AG09319 (cell line): ENCODE measurements around the gene RAE1.

Experiments
- DNase-seq: peaks from one replicate; pipeline ENCODE4 v3.0.0-alpha.2; 2010; ENCODE audit warnings: low read depth; ENCODE audit errors: extremely low read depth
- TF ChIP-seq, protein P1 (sequence below): IDR thresholded peaks from 2 replicates; pipeline ENCODE4 v1.5.1; 2011; ENCODE audit warnings: low read depth, mild to moderate bottlenecking, inconsistent platforms, low read length, moderate library complexity

RAE1 gene

DNA sequence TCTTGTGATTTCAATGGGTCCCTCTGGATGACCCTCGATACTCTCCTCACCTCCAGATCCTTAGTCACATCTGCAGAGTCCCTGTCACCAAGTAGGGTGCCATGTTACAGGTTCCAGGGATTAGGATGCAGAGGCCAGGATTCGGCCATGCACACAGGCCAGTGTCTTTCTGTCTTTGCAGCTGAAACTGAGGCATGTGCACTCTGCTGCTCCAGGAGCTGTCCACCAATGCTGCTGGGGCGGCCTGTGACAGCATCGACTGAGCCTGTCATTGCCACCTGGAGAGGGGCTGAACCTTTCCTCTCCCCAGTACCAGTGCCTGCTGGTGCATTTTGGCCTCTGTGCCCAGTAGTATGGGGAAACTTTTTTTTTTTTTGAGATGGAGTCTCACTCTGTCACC, 35.7 kb downstream of the RAE1 start:
- TF ChIP-seq, protein P1, sequence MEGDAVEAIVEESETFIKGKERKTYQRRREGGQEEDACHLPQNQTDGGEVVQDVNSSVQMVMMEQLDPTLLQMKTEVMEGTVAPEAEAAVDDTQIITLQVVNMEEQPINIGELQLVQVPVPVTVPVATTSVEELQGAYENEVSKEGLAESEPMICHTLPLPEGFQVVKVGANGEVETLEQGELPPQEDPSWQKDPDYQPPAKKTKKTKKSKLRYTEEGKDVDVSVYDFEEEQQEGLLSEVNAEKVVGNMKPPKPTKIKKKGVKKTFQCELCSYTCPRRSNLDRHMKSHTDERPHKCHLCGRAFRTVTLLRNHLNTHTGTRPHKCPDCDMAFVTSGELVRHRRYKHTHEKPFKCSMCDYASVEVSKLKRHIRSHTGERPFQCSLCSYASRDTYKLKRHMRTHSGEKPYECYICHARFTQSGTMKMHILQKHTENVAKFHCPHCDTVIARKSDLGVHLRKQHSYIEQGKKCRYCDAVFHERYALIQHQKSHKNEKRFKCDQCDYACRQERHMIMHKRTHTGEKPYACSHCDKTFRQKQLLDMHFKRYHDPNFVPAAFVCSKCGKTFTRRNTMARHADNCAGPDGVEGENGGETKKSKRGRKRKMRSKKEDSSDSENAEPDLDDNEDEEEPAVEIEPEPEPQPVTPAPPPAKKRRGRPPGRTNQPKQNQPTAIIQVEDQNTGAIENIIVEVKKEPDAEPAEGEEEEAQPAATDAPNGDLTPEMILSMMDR = no peak
- no peak for DNase-seq

DNA sequence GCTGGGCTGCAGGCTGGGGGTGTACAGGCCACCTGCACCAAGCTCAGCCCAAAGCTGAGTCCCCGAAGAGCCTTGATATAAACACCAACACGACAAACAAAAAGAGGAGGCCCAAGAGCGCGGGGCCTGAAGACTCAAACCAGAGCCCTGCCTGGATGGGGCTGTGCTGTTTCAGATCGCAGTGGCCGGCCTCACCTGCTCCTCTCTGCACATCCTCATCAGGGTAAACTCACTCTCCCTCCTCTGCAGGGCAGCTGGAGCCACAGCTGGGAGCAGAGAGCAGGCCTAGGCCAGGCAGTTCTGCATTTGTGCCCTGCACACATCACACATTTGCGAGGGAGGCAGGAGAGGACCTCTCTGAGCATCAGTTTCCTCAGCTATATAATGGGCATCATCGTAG, 36.4 kb downstream of the RAE1 start:
- TF ChIP-seq, protein P1 = no peak
- DNase-seq = no peak

DNA sequence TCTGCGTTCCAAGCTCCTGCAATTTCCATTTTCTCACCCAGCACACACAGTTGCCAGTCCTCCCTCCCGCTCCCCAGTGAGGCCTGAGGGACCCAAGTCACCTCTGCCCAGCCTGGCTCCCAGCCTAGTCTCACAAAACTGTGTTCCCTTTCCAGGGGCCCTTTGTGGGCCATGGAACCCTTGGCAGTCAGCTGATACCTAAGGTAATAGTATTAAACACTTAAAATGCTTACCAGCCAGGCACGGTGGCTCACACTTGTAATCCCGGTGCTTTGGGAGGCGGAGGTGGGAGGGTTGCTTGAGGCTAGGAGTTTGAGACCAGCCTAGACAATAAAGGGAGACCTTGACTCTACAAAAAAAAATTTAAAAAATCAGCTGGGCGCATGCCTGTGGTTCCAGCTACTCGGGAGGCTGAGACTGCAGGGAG, 36.9 kb downstream of the RAE1 start:
- TF ChIP-seq, protein P1 = no peak
- no peak for DNase-seq

DNA sequence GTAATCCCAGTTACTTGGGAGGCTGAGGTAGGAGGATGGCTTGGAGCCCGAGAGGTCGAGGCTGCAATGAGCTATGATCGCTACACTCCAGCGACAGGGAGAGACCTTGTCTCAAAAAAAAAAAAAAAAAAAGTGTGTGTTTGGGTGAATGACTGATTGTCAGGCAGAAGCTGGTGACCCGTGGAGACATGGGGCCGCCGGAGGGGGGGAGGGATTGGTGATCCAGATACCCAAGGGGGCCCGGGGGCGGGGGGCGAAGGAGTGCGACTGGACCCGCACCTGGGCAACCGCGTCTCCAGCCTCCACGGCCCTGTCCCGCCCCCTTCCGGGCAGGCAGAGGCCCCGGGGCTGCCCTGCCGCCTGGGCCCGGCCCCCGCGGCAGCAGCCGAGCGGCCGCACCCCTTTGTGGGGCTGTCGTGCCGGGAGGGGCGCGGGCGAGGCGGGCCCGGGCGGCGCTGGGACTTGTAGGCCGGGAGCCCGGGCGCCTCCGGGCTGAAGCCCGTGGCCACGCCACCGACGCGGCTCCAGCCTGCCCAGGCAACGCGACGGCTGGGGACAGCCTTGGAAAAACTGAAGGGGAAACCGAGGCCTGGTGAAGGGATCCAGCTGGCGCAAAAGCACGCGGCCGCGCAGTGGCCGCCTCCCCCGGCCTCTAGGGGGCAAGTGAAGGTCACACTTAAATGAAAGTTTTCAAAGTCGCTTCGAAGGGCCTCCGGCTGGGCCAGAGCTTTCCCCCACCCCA, 38.1 kb downstream of the RAE1 start:
- TF ChIP-seq, protein P1 = peak; percentile 29
- DNase-seq = peak; percentile 31

DNA sequence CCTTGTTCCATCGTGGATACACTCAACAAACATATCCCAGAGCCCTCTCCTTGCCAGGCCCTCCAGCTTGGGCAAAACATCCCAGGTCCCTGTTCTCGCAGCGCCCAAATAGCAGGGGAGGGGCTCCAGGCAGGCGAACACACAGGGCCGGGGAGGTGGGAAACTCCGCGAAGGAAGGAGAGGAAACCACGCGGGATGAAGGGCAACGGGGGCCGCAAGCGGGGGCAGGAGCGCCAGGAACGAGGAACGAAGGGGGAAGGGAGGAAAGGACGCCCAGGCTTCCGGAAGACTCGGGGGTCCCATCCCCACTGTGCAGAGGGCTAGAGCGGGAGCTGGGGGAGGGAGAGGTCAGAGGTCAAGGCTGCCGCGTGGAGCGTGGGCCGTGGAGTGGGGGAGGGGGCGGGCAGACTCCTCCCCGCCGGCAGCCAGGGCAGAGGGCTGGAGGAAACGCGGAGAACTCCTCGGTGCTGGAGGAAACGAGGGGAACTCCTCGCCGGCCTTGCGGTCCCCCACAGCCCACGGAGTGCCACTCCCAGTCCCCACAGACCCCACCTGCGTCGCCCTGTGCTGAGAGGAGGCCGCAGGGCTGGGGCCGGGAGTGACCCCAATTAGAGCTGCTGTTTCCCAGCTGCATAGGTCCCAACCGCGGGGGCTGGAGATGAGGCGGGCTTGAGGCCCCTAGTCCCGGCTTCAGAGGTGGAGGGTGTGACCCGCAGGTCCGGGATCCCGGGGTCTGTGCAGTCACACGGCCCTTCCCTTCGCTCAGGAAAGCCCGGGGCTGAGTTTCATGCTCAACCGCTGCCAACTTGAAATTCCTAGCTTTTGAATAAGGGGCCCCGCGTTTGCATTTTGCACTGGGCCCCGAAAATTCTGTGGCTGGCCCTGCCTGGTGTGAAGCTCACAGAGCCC, 38.9 kb downstream of the RAE1 start:
- DNase-seq = no peak

DNA sequence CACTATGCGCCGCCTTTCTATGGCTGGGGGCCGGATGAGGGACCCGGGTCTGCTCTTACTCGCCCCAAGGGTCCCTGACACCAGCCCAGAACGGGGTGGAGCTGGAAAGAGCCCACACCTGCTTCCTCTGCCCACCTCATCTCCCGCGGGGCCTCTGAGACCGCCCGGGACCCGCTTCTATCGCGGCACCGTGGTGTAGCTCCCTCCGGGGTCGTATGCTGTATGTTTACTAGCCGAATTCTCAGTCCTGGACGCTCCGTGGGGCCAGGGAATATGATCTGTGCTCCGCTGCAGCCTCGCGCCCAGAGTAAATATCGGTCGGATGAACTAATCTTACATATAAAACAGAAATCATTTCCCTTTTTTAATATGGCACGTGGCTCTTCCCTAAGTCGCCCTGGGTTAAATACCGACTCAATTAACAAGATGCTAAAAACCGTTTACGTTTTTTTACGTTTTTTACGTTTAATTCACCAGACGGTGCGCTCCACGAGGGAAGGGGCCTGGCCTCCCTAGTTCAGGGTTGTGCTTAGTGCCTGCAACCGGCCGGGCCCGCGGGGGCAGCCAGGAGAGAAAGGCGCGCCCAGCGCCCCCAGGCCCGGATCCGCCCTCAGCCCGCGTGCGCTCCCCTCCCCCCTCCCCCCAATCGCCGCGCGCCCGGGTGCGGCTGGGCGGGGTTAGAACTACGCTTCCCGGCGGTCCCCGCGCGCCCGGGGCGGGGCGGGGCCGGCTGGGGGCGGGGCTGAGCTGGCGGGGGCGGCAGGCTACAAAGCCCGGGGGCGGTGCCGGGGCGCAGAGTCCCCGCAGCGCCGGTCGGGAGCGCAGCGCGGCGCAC, 39.8 kb downstream of the RAE1 start, which contains the start of gene RBM38:
Gene RBM38 (plus strand): TSS at position 793 of the 835 bp plus-strand sequence. CDS start 186 bp downstream, outside the sequence.
- TF ChIP-seq, protein P1 = no peak
- DNase-seq = no peak

More for the DNA sequence above, 38.9 kb downstream of the RAE1 start:
- TF ChIP-seq, protein P1 = no peak
